ENCODE results near the gene PARD3. TPM values are rescaled to one million over a fixed set of nuclear protein-coding genes. Genes with fewer than 3 reads are reported as not detected.

The PARD3 gene
- total and polyA plus RNA-seq, 10 of the 15 experiments (the other 5 are each of a cell fraction or from before 2014, with no cell fraction given): 2.6 to 43.1 (median 13.9) TPM

DNA sequence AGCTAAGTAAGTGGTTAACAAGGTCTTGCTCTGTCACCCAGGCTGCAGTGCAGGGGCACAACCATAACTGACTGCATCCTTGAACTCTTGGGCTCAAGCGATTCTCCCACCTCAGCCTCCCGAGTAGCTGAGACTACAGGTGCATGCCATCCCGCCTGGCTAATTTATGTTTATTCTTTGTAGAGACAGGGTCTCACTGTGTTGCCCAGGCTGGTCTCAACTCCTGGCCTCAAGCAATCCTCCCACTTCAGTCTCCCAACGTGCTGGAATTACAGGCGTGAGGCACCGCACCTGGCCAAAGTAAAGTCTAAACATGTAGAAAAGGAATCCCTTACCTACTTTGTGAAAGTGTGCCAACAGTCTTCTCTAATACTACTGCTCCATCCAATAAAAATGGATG, 17.9 kb downstream of the PARD3 start:
- no TSS peak for BruUV-seq (replicated peaks)
- Histone ChIP-seq H3K4me2 (ENCODE audit: control insufficient read depth, insufficient read depth) (no peak overlapping the region), H3K27ac (ENCODE audit: control insufficient read depth, insufficient read depth) (no peak overlapping the region), H3K9ac (ENCODE audit: control insufficient read depth, insufficient read depth, low read length) (no peak overlapping the region), H2AFZ (ENCODE audit: control insufficient read depth, low read depth, low read length) (no peak overlapping the region), H4K20me1 (ENCODE audit: control insufficient read depth, insufficient read depth) (no peaks in the 10 kb centered on the region), H3K4me1 (ENCODE audit: control insufficient read depth, insufficient read depth, low read length) (no peaks in the 10 kb centered on the region), H3K79me2 (ENCODE audit: control insufficient read depth, insufficient read depth, low read length) (no peaks in the 10 kb centered on the region), H3K9me3 (replicated peaks; ENCODE audit: control insufficient read depth, insufficient read depth, low read length) (no peaks in the 10 kb centered on the region), H3K4me3 (no peak overlapping the region), H3K27me3 (replicated peaks in 1 of 2; ENCODE audit: control insufficient read depth in 2 of 2, insufficient read depth in 2 of 2, low read length in 1 of 2) (no peaks in the 10 kb centered on the region), H3K36me3 (ENCODE audit: control insufficient read depth in 2 of 2, insufficient read depth in 2 of 2, low read length in 1 of 2) (no peaks in the 10 kb centered on the region)
- POLR2A ChIA-PET: interaction anchor here (1.3 to 6.0 kb wide), 2 partner anchors 11 to 14 kb away, joined by 6 to 33 read pairs; no protein-coding TSS in a partner anchor
- RAD21 ChIA-PET (ENCODE audit: unreplicated experiment): interaction anchor here (0.6 to 1.6 kb wide), 5 partner anchors 11 to 163 kb away, joined by 3 to 6 read pairs (median 4); no protein-coding TSS in a partner anchor
- SMC1A ChIA-PET (ENCODE audit: uncharacterized antibody, unreplicated experiment): interaction anchor here (0.9 to 8.9 kb wide), 4 partner anchors 10 to 73 kb away, joined by 3 to 65 read pairs (median 4); no protein-coding TSS in a partner anchor
- ATAC-seq (no peak), DNase-seq (ENCODE audit: low read depth, low spot score) (no peak), FAIRE-seq (no peak)
- TF ChIP-seq RUNX3 (IDR thresholded peaks at IDR 0.05; ENCODE audit: low read length): no peak
- CTCF ChIA-PET: interaction anchor here (1.0 to 1.3 kb wide), 5 partner anchors 9 to 41 kb away, joined by 3 to 5 read pairs (median 3); no protein-coding TSS in a partner anchor
- intact Hi-C loops (cut with micrococcal nuclease; ENCODE audit: unreplicated experiment): no loop called here
- in situ Hi-C loops (cut with MboI): no loop called here
- WGBS (ENCODE audit: insufficient coverage, insufficient replicate concordance, low lambda C conversion rate, missing lambda C conversion rate): 67% methylated on average over 6 of the region's 6 CpGs

DNA sequence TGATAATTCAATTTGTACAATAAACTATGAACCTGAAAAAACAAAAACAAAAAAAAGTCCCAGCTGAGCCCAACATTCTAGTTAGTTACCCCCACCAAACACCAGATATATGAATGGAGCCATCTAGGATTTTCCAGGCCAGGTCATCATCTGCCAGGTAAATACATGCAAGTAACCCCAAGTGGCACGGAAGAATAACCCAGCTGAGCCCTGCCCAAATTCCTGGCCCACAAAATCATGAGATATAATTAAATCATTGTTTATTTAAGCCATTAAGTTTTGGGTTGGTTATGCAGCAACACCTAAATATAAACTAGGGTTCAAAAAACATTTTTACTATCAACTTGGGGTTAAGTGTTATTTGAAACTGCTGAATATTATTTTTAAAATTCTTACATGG, 19.0 kb downstream of the PARD3 start:
- H3K4me2 ChIP-seq (ENCODE audit: control insufficient read depth, insufficient read depth): no peak overlapping the region
- H3K27ac ChIP-seq (ENCODE audit: control insufficient read depth, insufficient read depth): no peak overlapping the region
- H3K79me2 ChIP-seq (ENCODE audit: control insufficient read depth, insufficient read depth, low read length): no peaks in the 10 kb centered on the region
- no TSS peak for BruUV-seq (replicated peaks)
- no peak overlapping the region for H3K4me3 ChIP-seq
- ATAC-seq (no peak), DNase-seq (ENCODE audit: low read depth, low spot score) (no peak), FAIRE-seq (no peak)
- H3K4me1 ChIP-seq (ENCODE audit: control insufficient read depth, insufficient read depth, low read length): no peaks in the 10 kb centered on the region
- POLR2A ChIA-PET: interaction anchor here (0.7 to 6.0 kb wide), 4 partner anchors 12 to 316 kb away, joined by 3 to 33 read pairs (median 6); no protein-coding TSS in a partner anchor
- 50% methylated on average over 1 of the region's 1 CpG for WGBS (ENCODE audit: insufficient coverage, insufficient replicate concordance, low lambda C conversion rate, missing lambda C conversion rate)
- in situ Hi-C loops (cut with MboI): no loop called here
- no peaks in the 10 kb centered on the region for H3K27me3 ChIP-seq (replicated peaks in 1 of 2; ENCODE audit: control insufficient read depth in 2 of 2, insufficient read depth in 2 of 2, low read length in 1 of 2)
- RAD21 ChIA-PET (ENCODE audit: unreplicated experiment): interaction anchor here (1.0 kb wide), 1 partner anchor 12 kb away, joined by 3 read pairs; no protein-coding TSS in a partner anchor
- no peak overlapping the region for H2AFZ ChIP-seq (ENCODE audit: control insufficient read depth, low read depth, low read length)
- intact Hi-C loops (cut with micrococcal nuclease; ENCODE audit: unreplicated experiment): no loop called here
- H3K36me3 ChIP-seq (ENCODE audit: control insufficient read depth in 2 of 2, insufficient read depth in 2 of 2, low read length in 1 of 2): no peaks in the 10 kb centered on the region
- no peak for TF ChIP-seq MYB (IDR thresholded peaks at IDR 0.05; ENCODE audit: borderline replicate concordance, low read depth, low read length)
- TF ChIP-seq, protein P1, sequence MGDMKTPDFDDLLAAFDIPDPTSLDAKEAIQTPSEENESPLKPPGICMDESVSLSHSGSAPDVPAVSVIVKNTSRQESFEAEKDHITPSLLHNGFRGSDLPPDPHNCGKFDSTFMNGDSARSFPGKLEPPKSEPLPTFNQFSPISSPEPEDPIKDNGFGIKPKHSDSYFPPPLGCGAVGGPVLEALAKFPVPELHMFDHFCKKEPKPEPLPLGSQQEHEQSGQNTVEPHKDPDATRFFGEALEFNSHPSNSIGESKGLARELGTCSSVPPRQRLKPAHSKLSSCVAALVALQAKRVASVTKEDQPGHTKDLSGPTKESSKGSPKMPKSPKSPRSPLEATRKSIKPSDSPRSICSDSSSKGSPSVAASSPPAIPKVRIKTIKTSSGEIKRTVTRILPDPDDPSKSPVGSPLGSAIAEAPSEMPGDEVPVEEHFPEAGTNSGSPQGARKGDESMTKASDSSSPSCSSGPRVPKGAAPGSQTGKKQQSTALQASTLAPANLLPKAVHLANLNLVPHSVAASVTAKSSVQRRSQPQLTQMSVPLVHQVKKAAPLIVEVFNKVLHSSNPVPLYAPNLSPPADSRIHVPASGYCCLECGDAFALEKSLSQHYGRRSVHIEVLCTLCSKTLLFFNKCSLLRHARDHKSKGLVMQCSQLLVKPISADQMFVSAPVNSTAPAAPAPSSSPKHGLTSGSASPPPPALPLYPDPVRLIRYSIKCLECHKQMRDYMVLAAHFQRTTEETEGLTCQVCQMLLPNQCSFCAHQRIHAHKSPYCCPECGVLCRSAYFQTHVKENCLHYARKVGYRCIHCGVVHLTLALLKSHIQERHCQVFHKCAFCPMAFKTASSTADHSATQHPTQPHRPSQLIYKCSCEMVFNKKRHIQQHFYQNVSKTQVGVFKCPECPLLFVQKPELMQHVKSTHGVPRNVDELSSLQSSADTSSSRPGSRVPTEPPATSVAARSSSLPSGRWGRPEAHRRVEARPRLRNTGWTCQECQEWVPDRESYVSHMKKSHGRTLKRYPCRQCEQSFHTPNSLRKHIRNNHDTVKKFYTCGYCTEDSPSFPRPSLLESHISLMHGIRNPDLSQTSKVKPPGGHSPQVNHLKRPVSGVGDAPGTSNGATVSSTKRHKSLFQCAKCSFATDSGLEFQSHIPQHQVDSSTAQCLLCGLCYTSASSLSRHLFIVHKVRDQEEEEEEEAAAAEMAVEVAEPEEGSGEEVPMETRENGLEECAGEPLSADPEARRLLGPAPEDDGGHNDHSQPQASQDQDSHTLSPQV (IDR thresholded peaks at IDR 0.05): no peak
- no peak for TF ChIP-seq HDAC6 (IDR thresholded peaks at IDR 0.05; ENCODE audit: unreplicated experiment)
- no peak for TF ChIP-seq NBN (IDR thresholded peaks at IDR 0.05)
- no peaks in the 10 kb centered on the region for H3K9me3 ChIP-seq (replicated peaks; ENCODE audit: control insufficient read depth, insufficient read depth, low read length)
- CTCF ChIA-PET: interaction anchor here (0.6 to 1.1 kb wide), 2 partner anchors 10 to 199 kb away, joined by 3 to 4 read pairs; no protein-coding TSS in a partner anchor
- SMC1A ChIA-PET (ENCODE audit: uncharacterized antibody, unreplicated experiment): interaction anchor here (0.8 to 8.9 kb wide), 2 partner anchors 9 to 14 kb away, joined by 3 to 65 read pairs; no protein-coding TSS in a partner anchor
- H4K20me1 ChIP-seq (ENCODE audit: control insufficient read depth, insufficient read depth): no peaks in the 10 kb centered on the region
- H3K9ac ChIP-seq (ENCODE audit: control insufficient read depth, insufficient read depth, low read length): no peak overlapping the region

All from GM12878 (cell line).